ENCODE measurements around the gene MRPL52. TPM values are rescaled to one million over a fixed set of nuclear protein-coding genes. Genes with fewer than 3 reads are reported as not detected.

Gene MRPL52
- total RNA-seq, 1 experiment from 2014 or later: 89.5 TPM

DNA sequence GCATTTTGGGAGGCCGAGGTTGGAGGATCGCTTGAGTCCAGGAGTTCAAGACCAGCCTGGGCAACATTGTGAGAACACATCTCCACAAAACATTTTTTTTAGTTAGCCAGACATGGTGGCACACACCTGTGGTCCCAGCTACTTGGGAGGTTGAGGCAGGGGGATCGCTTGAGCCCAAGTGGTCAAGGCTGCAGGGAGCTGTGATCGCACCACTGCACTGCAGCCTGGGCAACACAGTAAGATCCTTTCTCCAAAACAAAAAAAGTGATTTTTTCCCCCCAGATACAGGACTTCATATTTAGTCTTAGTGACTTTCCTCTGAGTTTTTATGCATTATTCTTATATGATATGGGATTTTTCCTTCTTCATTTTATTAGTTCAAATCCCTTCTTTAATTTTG is 43.0 kb upstream of the MRPL52 start:
- no peak overlapping the region for H3K27ac ChIP-seq (ENCODE audit: low read length)
- H3K27me3 ChIP-seq (ENCODE audit: control insufficient read depth, insufficient read depth, low read length): no peaks in the 10 kb centered on the region
- no peaks in the 10 kb centered on the region for H3K4me1 ChIP-seq (ENCODE audit: control insufficient read depth, insufficient read depth, low read length)
- H3K9me3 ChIP-seq (ENCODE audit: control insufficient read depth, insufficient read depth, low read depth, low read length): no peaks in the 10 kb centered on the region
- BruUV-seq (replicated peaks): no TSS peak
- no peaks in the 10 kb centered on the region for H3K36me3 ChIP-seq (ENCODE audit: control insufficient read depth, insufficient read depth, low read length)
- ATAC-seq (no peak), DNase-seq (ENCODE audit: low read depth, low spot score) (no peak)
- ChIA-PET CTCF (no interaction called here), POLR2A (no interaction called here)
- TF ChIP-seq, protein P1, sequence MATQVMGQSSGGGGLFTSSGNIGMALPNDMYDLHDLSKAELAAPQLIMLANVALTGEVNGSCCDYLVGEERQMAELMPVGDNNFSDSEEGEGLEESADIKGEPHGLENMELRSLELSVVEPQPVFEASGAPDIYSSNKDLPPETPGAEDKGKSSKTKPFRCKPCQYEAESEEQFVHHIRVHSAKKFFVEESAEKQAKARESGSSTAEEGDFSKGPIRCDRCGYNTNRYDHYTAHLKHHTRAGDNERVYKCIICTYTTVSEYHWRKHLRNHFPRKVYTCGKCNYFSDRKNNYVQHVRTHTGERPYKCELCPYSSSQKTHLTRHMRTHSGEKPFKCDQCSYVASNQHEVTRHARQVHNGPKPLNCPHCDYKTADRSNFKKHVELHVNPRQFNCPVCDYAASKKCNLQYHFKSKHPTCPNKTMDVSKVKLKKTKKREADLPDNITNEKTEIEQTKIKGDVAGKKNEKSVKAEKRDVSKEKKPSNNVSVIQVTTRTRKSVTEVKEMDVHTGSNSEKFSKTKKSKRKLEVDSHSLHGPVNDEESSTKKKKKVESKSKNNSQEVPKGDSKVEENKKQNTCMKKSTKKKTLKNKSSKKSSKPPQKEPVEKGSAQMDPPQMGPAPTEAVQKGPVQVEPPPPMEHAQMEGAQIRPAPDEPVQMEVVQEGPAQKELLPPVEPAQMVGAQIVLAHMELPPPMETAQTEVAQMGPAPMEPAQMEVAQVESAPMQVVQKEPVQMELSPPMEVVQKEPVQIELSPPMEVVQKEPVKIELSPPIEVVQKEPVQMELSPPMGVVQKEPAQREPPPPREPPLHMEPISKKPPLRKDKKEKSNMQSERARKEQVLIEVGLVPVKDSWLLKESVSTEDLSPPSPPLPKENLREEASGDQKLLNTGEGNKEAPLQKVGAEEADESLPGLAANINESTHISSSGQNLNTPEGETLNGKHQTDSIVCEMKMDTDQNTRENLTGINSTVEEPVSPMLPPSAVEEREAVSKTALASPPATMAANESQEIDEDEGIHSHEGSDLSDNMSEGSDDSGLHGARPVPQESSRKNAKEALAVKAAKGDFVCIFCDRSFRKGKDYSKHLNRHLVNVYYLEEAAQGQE (IDR thresholded peaks at IDR 0.05; ENCODE audit: insufficient read depth in 1 of 2, low read depth in 2 of 2, low read length in 1 of 2): no peak
- TF ChIP-seq SIN3A (IDR thresholded peaks at IDR 0.05; ENCODE audit: borderline replicate concordance, insufficient read depth, low read depth, low read length) (no peak), POLR2AphosphoS5 (IDR thresholded peaks at IDR 0.05; ENCODE audit: low read depth, low read length) (no peak), TCF7L2 (IDR thresholded peaks at IDR 0.05; ENCODE audit: low read depth, low read length) (no peak)
- TF ChIP-seq, protein P2, sequence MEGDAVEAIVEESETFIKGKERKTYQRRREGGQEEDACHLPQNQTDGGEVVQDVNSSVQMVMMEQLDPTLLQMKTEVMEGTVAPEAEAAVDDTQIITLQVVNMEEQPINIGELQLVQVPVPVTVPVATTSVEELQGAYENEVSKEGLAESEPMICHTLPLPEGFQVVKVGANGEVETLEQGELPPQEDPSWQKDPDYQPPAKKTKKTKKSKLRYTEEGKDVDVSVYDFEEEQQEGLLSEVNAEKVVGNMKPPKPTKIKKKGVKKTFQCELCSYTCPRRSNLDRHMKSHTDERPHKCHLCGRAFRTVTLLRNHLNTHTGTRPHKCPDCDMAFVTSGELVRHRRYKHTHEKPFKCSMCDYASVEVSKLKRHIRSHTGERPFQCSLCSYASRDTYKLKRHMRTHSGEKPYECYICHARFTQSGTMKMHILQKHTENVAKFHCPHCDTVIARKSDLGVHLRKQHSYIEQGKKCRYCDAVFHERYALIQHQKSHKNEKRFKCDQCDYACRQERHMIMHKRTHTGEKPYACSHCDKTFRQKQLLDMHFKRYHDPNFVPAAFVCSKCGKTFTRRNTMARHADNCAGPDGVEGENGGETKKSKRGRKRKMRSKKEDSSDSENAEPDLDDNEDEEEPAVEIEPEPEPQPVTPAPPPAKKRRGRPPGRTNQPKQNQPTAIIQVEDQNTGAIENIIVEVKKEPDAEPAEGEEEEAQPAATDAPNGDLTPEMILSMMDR (IDR thresholded peaks at IDR 0.05): no peak
- in situ Hi-C loops (cut with HindIII; ENCODE audit: low pct_unique_long_range_greater_than_20kb, low sequenced_read_pairs) (no loop called here), intact Hi-C loops (cut with micrococcal nuclease; ENCODE audit: unreplicated experiment) (no loop called here)
- no peak overlapping the region for H3K4me3 ChIP-seq (ENCODE audit: low read depth in 2 of 2, low read length in 2 of 2)

- Histone ChIP-seq H3K36me3 (ENCODE audit: control insufficient read depth, insufficient read depth, low read length) (no peaks in the 10 kb centered on the region), H3K27me3 (ENCODE audit: control insufficient read depth, insufficient read depth, low read length) (no peaks in the 10 kb centered on the region), H3K4me1 (ENCODE audit: control insufficient read depth, insufficient read depth, low read length) (no peaks in the 10 kb centered on the region), H3K27ac (ENCODE audit: low read length) (no peak overlapping the region), H3K9me3 (ENCODE audit: control insufficient read depth, insufficient read depth, low read depth, low read length) (no peaks in the 10 kb centered on the region), H3K4me3 (ENCODE audit: low read depth in 2 of 2, low read length in 2 of 2) (no peak overlapping the region)
- ChIA-PET POLR2A (interaction anchor here (0.6 kb wide), 1 partner anchor 100 kb away, joined by 4 read pairs; no protein-coding TSS in a partner anchor), CTCF (no interaction called here)
- in situ Hi-C loops (cut with HindIII; ENCODE audit: low pct_unique_long_range_greater_than_20kb, low sequenced_read_pairs) (no loop called here), intact Hi-C loops (cut with micrococcal nuclease; ENCODE audit: unreplicated experiment) (no loop called here)
- BruUV-seq (replicated peaks): no TSS peak
- no peak for ATAC-seq
- TF ChIP-seq TCF7L2 (IDR thresholded peaks at IDR 0.05; ENCODE audit: low read depth, low read length) (no peak), POLR2AphosphoS5 (IDR thresholded peaks at IDR 0.05; ENCODE audit: low read depth, low read length) (no peak), SIN3A (IDR thresholded peaks at IDR 0.05; ENCODE audit: borderline replicate concordance, insufficient read depth, low read depth, low read length) (no peak)
- TF ChIP-seq, protein P1 (IDR thresholded peaks at IDR 0.05; ENCODE audit: insufficient read depth in 1 of 2, low read depth in 2 of 2, low read length in 1 of 2): no peak
- peak; percentile 18 for DNase-seq (ENCODE audit: low read depth, low spot score)
Measured at GRCh38 chr14:22791301-22791700, 38.4 kb upstream of the MRPL52 start.
